ENCODE results near the gene MAP2K7.

The MAP2K7 gene

GRCh38 chr19:7940841-7941240, 37.2 kb downstream of the MAP2K7 start:
- H2AFZ ChIP-seq (ENCODE audit: low read depth, low read length), result no peak overlapping the region
- peaks cover 57% of the 10 kb centered on the region for H3K36me3 ChIP-seq (ENCODE audit: insufficient read depth, low read length)
- H3K4me2 ChIP-seq (ENCODE audit: insufficient read depth, low read length), result peak overlapping the region; percentile 92
- no peak for DNase-seq
- H4K20me1 ChIP-seq (ENCODE audit: insufficient read depth, low read length), result peaks cover 32% of the 10 kb centered on the region
- H3K27ac ChIP-seq (ENCODE audit: low read length), result no peak overlapping the region
- no peak overlapping the region for H3K4me3 ChIP-seq (ENCODE audit: low read depth in 1 of 2, low read length in 2 of 2)
- peak overlapping the region; percentile 18; the same call in 1 of the 2 replicates for H3K9ac ChIP-seq (ENCODE audit: low read depth, low read length)
- no peak for ATAC-seq (ENCODE audit: insufficient read depth, low read depth)
- TF ChIP-seq EZH2 (IDR thresholded peaks at IDR 0.05; ENCODE audit: borderline replicate concordance, low read depth, low read length, severe bottlenecking), result no peak
- no peak for TF ChIP-seq CTCF (IDR thresholded peaks at IDR 0.05; ENCODE audit: borderline replicate concordance, extremely low read depth, low read length, poor library complexity, severe bottlenecking)
- no peaks in the 10 kb centered on the region for H3K9me3 ChIP-seq (ENCODE audit: insufficient read depth, low read length, severe bottlenecking)
- peaks cover 64% of the 10 kb centered on the region for H3K79me2 ChIP-seq (ENCODE audit: insufficient read depth, low read length)
- no peaks in the 10 kb centered on the region for H3K27me3 ChIP-seq (ENCODE audit: insufficient read depth, low read length, poor library complexity)
- H3K4me1 ChIP-seq (ENCODE audit: insufficient read depth, low read length), result peaks cover 44% of the 10 kb centered on the region

DNA sequence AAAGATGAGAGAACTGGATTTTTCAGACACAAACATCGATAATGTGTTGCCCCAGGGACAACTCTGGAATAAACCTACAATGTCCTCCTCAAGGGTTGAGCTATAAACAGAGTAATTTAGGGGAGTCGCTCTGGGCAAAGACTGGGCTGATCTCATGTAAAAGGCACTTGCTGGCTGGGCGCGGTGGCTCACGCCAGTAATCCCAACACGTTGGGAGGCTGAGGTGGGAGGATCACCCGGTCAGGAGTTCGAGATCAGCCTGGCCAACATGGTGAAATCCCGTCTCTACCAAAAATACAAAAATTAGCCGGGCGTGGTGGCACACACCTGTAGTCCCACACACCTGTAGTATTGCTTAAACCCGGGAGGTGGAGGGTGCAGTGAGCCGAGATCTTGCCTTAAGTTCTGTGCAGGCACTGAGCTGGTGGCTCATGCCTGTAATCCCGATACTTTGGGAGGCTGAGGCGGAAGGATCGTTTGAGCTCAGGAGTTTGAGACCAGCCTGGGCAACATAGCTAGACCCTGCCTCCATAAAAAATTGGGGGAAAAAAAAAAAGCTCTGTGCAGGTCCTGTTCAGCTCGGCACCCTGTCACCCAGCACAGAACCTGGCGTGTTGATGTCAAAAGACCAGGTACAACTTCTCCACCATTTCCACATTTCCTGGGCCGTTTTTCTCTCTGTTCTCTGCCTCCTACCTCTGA, 38.4 kb downstream of the MAP2K7 start:
- Histone ChIP-seq H3K36me3 (ENCODE audit: insufficient read depth, low read length) (peaks cover 46% of the 10 kb centered on the region), H4K20me1 (ENCODE audit: insufficient read depth, low read length) (peaks cover 28% of the 10 kb centered on the region), H3K9me3 (ENCODE audit: insufficient read depth, low read length, severe bottlenecking) (no peaks in the 10 kb centered on the region), H3K4me2 (ENCODE audit: insufficient read depth, low read length) (peak overlapping the region; percentile 92), H3K4me3 (ENCODE audit: low read depth in 1 of 2, low read length in 2 of 2) (peak overlapping the region; percentile 94 to 97; a peak in 3 of 4 replicates), H3K9ac (ENCODE audit: low read depth, low read length) (peak overlapping the region; percentile 96), H3K79me2 (ENCODE audit: insufficient read depth, low read length) (peaks cover 64% of the 10 kb centered on the region), H3K27me3 (ENCODE audit: insufficient read depth, low read length, poor library complexity) (no peaks in the 10 kb centered on the region), H2AFZ (ENCODE audit: low read depth, low read length) (no peak overlapping the region), H3K4me1 (ENCODE audit: insufficient read depth, low read length) (peaks cover 44% of the 10 kb centered on the region), H3K27ac (ENCODE audit: low read length) (peak overlapping the region; percentile 92)
- TF ChIP-seq EZH2 (IDR thresholded peaks at IDR 0.05; ENCODE audit: borderline replicate concordance, low read depth, low read length, severe bottlenecking) (no peak), CTCF (IDR thresholded peaks at IDR 0.05; ENCODE audit: borderline replicate concordance, extremely low read depth, low read length, poor library complexity, severe bottlenecking) (no peak)
- DNase-seq, result no peak
- ATAC-seq (ENCODE audit: insufficient read depth, low read depth), result no peak

GRCh38 chr19:7942981-7943443, 39.3 kb downstream of the MAP2K7 start:
- DNase-seq (no peak), ATAC-seq (ENCODE audit: insufficient read depth, low read depth) (peak; percentile 15; the same call in 1 of the 3 replicates)
- Histone ChIP-seq H3K9ac (ENCODE audit: low read depth, low read length) (peak overlapping the region; percentile 96), H3K9me3 (ENCODE audit: insufficient read depth, low read length, severe bottlenecking) (no peaks in the 10 kb centered on the region), H3K27me3 (ENCODE audit: insufficient read depth, low read length, poor library complexity) (no peaks in the 10 kb centered on the region), H2AFZ (ENCODE audit: low read depth, low read length) (peak overlapping the region; percentile 88), H3K4me3 (ENCODE audit: low read depth in 1 of 2, low read length in 2 of 2) (peak overlapping the region; percentile 94 to 97), H3K27ac (ENCODE audit: low read length) (peak overlapping the region; percentile 92), H3K36me3 (ENCODE audit: insufficient read depth, low read length) (peaks cover 37% of the 10 kb centered on the region), H3K4me2 (ENCODE audit: insufficient read depth, low read length) (peak overlapping the region; percentile 92), H3K4me1 (ENCODE audit: insufficient read depth, low read length) (peaks cover 44% of the 10 kb centered on the region), H3K79me2 (ENCODE audit: insufficient read depth, low read length) (peaks cover 59% of the 10 kb centered on the region), H4K20me1 (ENCODE audit: insufficient read depth, low read length) (peaks cover 24% of the 10 kb centered on the region)
- TF ChIP-seq CTCF (IDR thresholded peaks at IDR 0.05; ENCODE audit: borderline replicate concordance, extremely low read depth, low read length, poor library complexity, severe bottlenecking) (no peak), EZH2 (IDR thresholded peaks at IDR 0.05; ENCODE audit: borderline replicate concordance, low read depth, low read length, severe bottlenecking) (no peak)

Measured in DND-41 (cell line).